Measurements from ENCODE around the gene CAPN1. TPM values are rescaled to one million over a fixed set of nuclear protein-coding genes. Genes with fewer than 3 reads are reported as not detected.

CAPN1 gene
- total and polyA plus RNA-seq, 2 experiments from 2014 or later: 106 to 145 TPM

DNA sequence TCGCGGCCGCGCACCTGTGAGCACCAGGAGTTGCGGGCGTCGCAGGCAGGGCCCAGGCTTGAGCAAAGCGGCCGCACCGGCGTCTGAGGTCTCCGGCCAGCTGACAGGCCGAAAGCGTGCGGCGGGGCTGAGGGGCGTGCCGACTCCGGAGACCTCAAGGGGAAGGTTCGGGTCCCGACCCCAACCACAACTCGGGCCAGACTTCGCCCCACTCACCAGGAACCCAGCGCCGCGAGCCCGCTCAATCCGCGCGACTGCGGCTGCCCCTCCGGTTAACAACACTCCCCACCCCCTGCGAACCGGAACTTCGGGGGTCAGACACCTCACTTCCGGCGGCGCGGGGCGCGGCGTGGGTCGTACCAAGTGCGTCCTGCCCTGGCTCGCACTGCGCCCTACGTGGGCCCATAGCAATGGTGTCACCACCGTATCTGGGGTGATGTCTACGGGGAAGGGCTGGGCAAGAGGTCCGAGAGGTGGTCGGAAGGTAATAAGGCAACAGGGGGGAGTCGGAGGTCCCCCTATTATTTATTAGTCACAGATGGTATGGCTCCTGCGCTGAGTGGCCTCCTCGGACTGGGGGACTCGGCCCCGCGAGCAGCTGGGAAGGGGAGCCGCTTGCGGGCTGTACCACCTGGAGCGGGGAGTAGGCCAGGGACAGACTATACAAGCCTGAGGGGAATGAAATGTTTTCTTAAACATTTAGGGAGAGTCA, 47.3 kb upstream of the CAPN1 start, which contains the start of gene SYVN1:
Gene SYVN1 (minus strand): TSS at position 280 of the 712 bp plus-strand sequence. CDS start 918 bp downstream, outside the sequence.
- H3K9me2 ChIP-seq (ENCODE audit: insufficient read depth): no peaks in the 10 kb centered on the region
- H3K27me3 ChIP-seq (replicated peaks; ENCODE audit: insufficient read depth): no peaks in the 10 kb centered on the region
- whole genome bisulfite sequencing, 2 experiments (ENCODE audit: low coverage in 1 of 2, low lambda C conversion rate in 2 of 2, missing lambda C conversion rate in 2 of 2): 1% methylated on average over 55 to 60 of the region's 60 CpGs
- H3F3A ChIP-seq (ENCODE audit: insufficient read depth): 0 out of 2 replicates have a peak, but pooled peaks cover 2% of the 10 kb centered on the region
- peak; percentile 95 for DNase-seq
- peaks cover 4% of the 10 kb centered on the region; the same call in 1 of the 2 replicates for H3K36me3 ChIP-seq (ENCODE audit: low read depth)
- H3K4me1 ChIP-seq (ENCODE audit: insufficient read depth): peaks cover 8% of the 10 kb centered on the region
- TF ChIP-seq EZH2phosphoT487 (IDR thresholded peaks at IDR 0.05; ENCODE audit: insufficient read depth, low read depth) (no peak), EZH2 (IDR thresholded peaks at IDR 0.05; ENCODE audit: insufficient read depth, poor library complexity, severe bottlenecking) (no peak)
- H4K20me1 ChIP-seq (ENCODE audit: insufficient read depth): no peaks in the 10 kb centered on the region
- H3K4me3 ChIP-seq: peak within 1 kb of the TSS; percentile 84
- H3K9me3 ChIP-seq (ENCODE audit: low read depth): no peaks in the 10 kb centered on the region
- in situ Hi-C loops (cut with MboI): no loop called here
- peak within 1 kb of the TSS; percentile 82 for H2AFZ ChIP-seq
- H3K27ac ChIP-seq: peak within 1 kb of the TSS; percentile 98
- peaks cover 37% of the 10 kb centered on the region for H3K79me2 ChIP-seq (ENCODE audit: insufficient read depth)
- peak within 1 kb of the TSS; percentile 82 for H3K4me2 ChIP-seq (ENCODE audit: unreplicated experiment)
- H3K9ac ChIP-seq: peak within 1 kb of the TSS; percentile 98

GRCh38 chr11:65134952-65135632, 46.6 kb upstream of the CAPN1 start:
- TF ChIP-seq EZH2 (IDR thresholded peaks at IDR 0.05; ENCODE audit: insufficient read depth, poor library complexity, severe bottlenecking): no peak
- TF ChIP-seq EZH2phosphoT487 (IDR thresholded peaks at IDR 0.05; ENCODE audit: insufficient read depth, low read depth): no peak
- Histone ChIP-seq H3F3A (ENCODE audit: insufficient read depth) (no peaks in the 10 kb centered on the region), H3K9me3 (ENCODE audit: low read depth) (no peaks in the 10 kb centered on the region), H3K36me3 (ENCODE audit: low read depth) (0 out of 2 replicates have a peak, but pooled peaks cover 4% of the 10 kb centered on the region), H3K9ac (peak overlapping the region; percentile 98), H3K27ac (peak overlapping the region; percentile 98), H3K79me2 (ENCODE audit: insufficient read depth) (peaks cover 37% of the 10 kb centered on the region), H3K4me3 (peak overlapping the region; percentile 84), H2AFZ (peak overlapping the region; percentile 82), H3K27me3 (replicated peaks; ENCODE audit: insufficient read depth) (no peaks in the 10 kb centered on the region), H4K20me1 (ENCODE audit: insufficient read depth) (no peaks in the 10 kb centered on the region), H3K4me1 (ENCODE audit: insufficient read depth) (peaks cover 8% of the 10 kb centered on the region), H3K4me2 (ENCODE audit: unreplicated experiment) (peak overlapping the region; percentile 82), H3K9me2 (ENCODE audit: insufficient read depth) (no peaks in the 10 kb centered on the region)
- in situ Hi-C loops (cut with MboI): no loop called here
- peak; percentile 95 for DNase-seq
- WGBS, 2 experiments (ENCODE audit: low coverage in 1 of 2, low lambda C conversion rate in 2 of 2, missing lambda C conversion rate in 2 of 2): 1 to 3% methylated on average over 24 of the region's 24 CpGs

- H3K9me2 ChIP-seq (ENCODE audit: insufficient read depth): no peaks in the 10 kb centered on the region
- no peaks in the 10 kb centered on the region for H3K27me3 ChIP-seq (replicated peaks; ENCODE audit: insufficient read depth)
- H3K4me3 ChIP-seq: peak overlapping the region; percentile 84
- H3K27ac ChIP-seq: peak overlapping the region; percentile 98; the same call in 1 of the 2 replicates
- H3K4me1 ChIP-seq (ENCODE audit: insufficient read depth): peaks cover 8% of the 10 kb centered on the region
- H3K4me2 ChIP-seq (ENCODE audit: unreplicated experiment): peak overlapping the region; percentile 82
- no peaks in the 10 kb centered on the region for H3F3A ChIP-seq (ENCODE audit: insufficient read depth)
- H3K9ac ChIP-seq: peak overlapping the region; percentile 98
- H4K20me1 ChIP-seq (ENCODE audit: insufficient read depth): no peaks in the 10 kb centered on the region
- no peak for DNase-seq
- WGBS, 2 experiments (ENCODE audit: low coverage in 1 of 2, low lambda C conversion rate in 2 of 2, missing lambda C conversion rate in 2 of 2): 49 to 53% methylated on average over 11 of the region's 11 CpGs
- peaks cover 37% of the 10 kb centered on the region for H3K79me2 ChIP-seq (ENCODE audit: insufficient read depth)
- in situ Hi-C loops (cut with MboI): no loop called here
- H2AFZ ChIP-seq: peak overlapping the region; percentile 82
- H3K36me3 ChIP-seq (ENCODE audit: low read depth): 0 out of 2 replicates have a peak, but pooled peaks cover 4% of the 10 kb centered on the region
- no peak for TF ChIP-seq EZH2 (IDR thresholded peaks at IDR 0.05; ENCODE audit: insufficient read depth, poor library complexity, severe bottlenecking)
- no peak for TF ChIP-seq EZH2phosphoT487 (IDR thresholded peaks at IDR 0.05; ENCODE audit: insufficient read depth, low read depth)
- no peaks in the 10 kb centered on the region for H3K9me3 ChIP-seq (ENCODE audit: low read depth)
These were observed 46.0 kb upstream of the CAPN1 start for GRCh38 chr11:65135633-65136145.

DNA sequence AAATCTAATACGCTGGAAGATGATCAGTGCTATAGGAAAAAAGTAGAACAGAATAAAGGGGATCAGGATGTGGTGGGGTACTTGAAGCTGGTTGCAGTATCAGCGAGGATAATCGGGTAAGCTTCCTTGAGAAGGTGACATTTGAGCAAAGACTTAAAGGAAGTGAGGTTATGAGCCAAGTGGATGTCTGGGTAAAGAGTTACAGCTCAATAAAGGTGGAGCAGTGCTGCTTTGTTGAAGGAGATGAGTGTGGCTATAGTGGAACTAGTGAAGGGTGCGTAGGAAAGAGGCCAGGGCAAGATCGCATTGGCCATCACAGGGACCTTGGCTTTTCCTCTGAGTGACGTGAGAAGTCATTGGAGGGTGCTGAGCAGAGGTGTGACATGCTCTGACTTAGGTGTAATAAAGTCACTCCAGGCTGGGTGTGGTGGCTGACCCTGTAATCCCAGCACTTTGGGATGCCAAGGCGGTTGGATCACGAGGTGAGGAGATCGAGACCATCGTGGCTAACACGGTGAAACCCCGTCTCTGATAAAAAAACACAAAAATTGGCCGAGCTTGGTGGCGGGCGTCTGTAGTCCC, 45.1 kb upstream of the CAPN1 start:
- H3K27ac ChIP-seq: no peak overlapping the region
- 0 out of 2 replicates have a peak, but pooled peaks cover 4% of the 10 kb centered on the region for H3K36me3 ChIP-seq (ENCODE audit: low read depth)
- TF ChIP-seq EZH2phosphoT487 (IDR thresholded peaks at IDR 0.05; ENCODE audit: insufficient read depth, low read depth): no peak
- TF ChIP-seq EZH2 (IDR thresholded peaks at IDR 0.05; ENCODE audit: insufficient read depth, poor library complexity, severe bottlenecking): no peak
- H4K20me1 ChIP-seq (ENCODE audit: insufficient read depth): no peaks in the 10 kb centered on the region
- WGBS, 2 experiments (ENCODE audit: low coverage in 1 of 2, low lambda C conversion rate in 2 of 2, missing lambda C conversion rate in 2 of 2): 86 to 87% methylated on average over 15 of the region's 15 CpGs
- H3K79me2 ChIP-seq (ENCODE audit: insufficient read depth): peaks cover 28% of the 10 kb centered on the region
- H3K9me2 ChIP-seq (ENCODE audit: insufficient read depth): no peaks in the 10 kb centered on the region
- no peaks in the 10 kb centered on the region for H3K9me3 ChIP-seq (ENCODE audit: low read depth)
- H3K4me2 ChIP-seq (ENCODE audit: unreplicated experiment): no peak overlapping the region
- H3K4me1 ChIP-seq (ENCODE audit: insufficient read depth): peaks cover 8% of the 10 kb centered on the region
- H3K9ac ChIP-seq: no peak overlapping the region
- H3K4me3 ChIP-seq: no peak overlapping the region
- no peak for DNase-seq
- no peak overlapping the region for H2AFZ ChIP-seq
- in situ Hi-C loops (cut with MboI): no loop called here
- H3F3A ChIP-seq (ENCODE audit: insufficient read depth): no peaks in the 10 kb centered on the region
- H3K27me3 ChIP-seq (replicated peaks; ENCODE audit: insufficient read depth): no peaks in the 10 kb centered on the region
